HepG2 (cell line): ENCODE measurements around the gene ENTHD1. TPM values are rescaled to one million over a fixed set of nuclear protein-coding genes. Genes with fewer than 3 reads are reported as not detected.

Experiments used
- ATAC-seq: fragments of 200-7000 bp; cut with Tn5 transposase; 3 replicates; pipeline ENCODE4 v1.9.1; 2020; ENCODE audit warnings: mild to moderate bottlenecking, moderate library complexity
- BruUV-seq: library from RNA; stranded (reverse); fragments of 400-500 nt; replicated peaks from 2 replicates; lab custom pipeline; 2021; lab: Mats Ljungman, UMichigan
- CTCF ChIA-PET: fragments of 300-600 bp; formaldehyde crosslinking; extraction: SDS; loops from one replicate; lab custom pipeline; 2021; ENCODE audit warnings: low total read pairs, inconsistent platforms, low intra/inter-chr PET ratio; lab: Yijun Ruan, JAX
- POLR2A ChIA-PET: fragments of 350-600 bp; sonication (Branson Sonifier 250); formaldehyde crosslinking; loops from one replicate; lab custom pipeline; 2020; ENCODE audit warnings: antibody characterized with exemption, inconsistent platforms; lab: Yijun Ruan, JAX
- DNase-seq: peaks from one replicate; pipeline ENCODE4 v3.0.0-alpha.2; 2015; ENCODE audit warnings: low spot score
- FAIRE-seq: peaks from 3 replicates; lab custom pipeline; 2011; peaks lifted over from hg19 to GRCh38; lab: Jason Lieb, UNC
- H2AFZ ChIP-seq: one replicate; pipeline ENCODE4 v1.6.1; 2011; ENCODE audit warnings: low read length, inconsistent platforms
- H3K27ac ChIP-seq: fragments of 300-600 bp; 3 replicates; pipeline ENCODE4 v1.8.0; 2011; ENCODE audit warnings: mixed run types, mild to moderate bottlenecking, mixed read lengths, low read length, inconsistent platforms; ENCODE audit not compliant: insufficient read depth; ENCODE audit errors: extremely low read length
- H3K27me3 ChIP-seq, 2 experiments: fragments of 200-600 bp in 1 of 2; 2 replicates in 1 of 2; 3 replicates in 1 of 2; pipeline versions ENCODE4 v1.6.0 to v1.8.0; 2011; ENCODE audit warnings: low read length in 2 of 2, mild to moderate bottlenecking in 2 of 2, moderate library complexity in 2 of 2, inconsistent platforms in 1 of 2; ENCODE audit not compliant: insufficient read depth in 2 of 2, control insufficient read depth in 1 of 2
- H3K36me3 ChIP-seq, 2 experiments: fragments of 200-600 bp in 1 of 2; replicated peaks in 1 of 2; 2 replicates in 1 of 2; 3 replicates in 1 of 2; pipeline versions ENCODE4 v1.5.1 to v1.8.0; 2011; ENCODE audit warnings: low read length in 2 of 2, inconsistent platforms in 1 of 2; ENCODE audit not compliant: insufficient read depth in 2 of 2, control insufficient read depth in 1 of 2
- H3K4me1 ChIP-seq: 2 replicates; pipeline ENCODE4 v1.5.1; 2012; ENCODE audit warnings: low read length, inconsistent platforms; ENCODE audit not compliant: insufficient read depth
- H3K4me2 ChIP-seq: 2 replicates; pipeline ENCODE4 v1.6.0; 2011; ENCODE audit warnings: low read depth, low read length, inconsistent platforms
- H3K4me3 ChIP-seq, 3 experiments: fragments of 200-600 bp in 1 of 3; sonication (generic), shearing (Covaris generic) in 1 of 3; replicated peaks in 1 of 3; 2 replicates each; pipeline ENCODE4 v1.5.1; 2011 to 2016; ENCODE audit warnings: low read length in 3 of 3, inconsistent platforms in 2 of 3, low read depth in 2 of 3, mild to moderate bottlenecking in 2 of 3, control low read depth in 1 of 3, mixed read lengths in 1 of 3; ENCODE audit not compliant: insufficient read depth in 1 of 3
- H3K79me2 ChIP-seq: one replicate; pipeline ENCODE4 v1.6.1; 2011; ENCODE audit warnings: low read length, inconsistent platforms; ENCODE audit not compliant: insufficient read depth
- H3K9ac ChIP-seq: 2 replicates; pipeline ENCODE4 v1.6.0; 2011; ENCODE audit warnings: mild to moderate bottlenecking, low read depth, low read length, inconsistent platforms; ENCODE audit not compliant: insufficient read depth
- H3K9me3 ChIP-seq: 2 replicates; pipeline ENCODE4 v1.5.1; 2012; ENCODE audit warnings: mild to moderate bottlenecking, low read length
- H4K20me1 ChIP-seq: 2 replicates; pipeline ENCODE4 v1.6.0; 2011; ENCODE audit warnings: inconsistent platforms, mild to moderate bottlenecking, low read length, moderate library complexity; ENCODE audit not compliant: insufficient read depth
- BCL6 ChIP-seq: IDR thresholded peaks from 2 replicates; pipeline ENCODE4 v1.6.1; 2016; ENCODE audit warnings: missing genetic modification reagents, missing compliant biosample characterization
- FIP1L1 ChIP-seq: fragments of 200-400 bp; formaldehyde crosslinking; IDR thresholded peaks from 2 replicates; pipeline ENCODE4 v1.6.1; 2018; ENCODE audit warnings: low read depth, mild to moderate bottlenecking, low read length, moderate library complexity, borderline replicate concordance; ENCODE audit not compliant: insufficient read depth
- KMT2A ChIP-seq: sonication (generic); formaldehyde crosslinking; IDR thresholded peaks from 2 replicates; pipeline ENCODE4 v1.4.0; 2020; ENCODE audit warnings: missing genetic modification reagents
- LRRFIP1 ChIP-seq: sonication (generic); formaldehyde crosslinking; conservative IDR thresholded peaks from 2 replicates; pipeline ENCODE4 v1.4.0; 2020; ENCODE audit warnings: missing genetic modification reagents
- MTF2 ChIP-seq: sonication (generic); formaldehyde crosslinking; IDR thresholded peaks from 2 replicates; pipeline ENCODE4 v1.5.0; 2020; ENCODE audit warnings: missing genetic modification reagents, borderline replicate concordance
- NFRKB ChIP-seq: fragments of 450-650 bp; IDR thresholded peaks from 2 replicates; pipeline ENCODE4 v1.6.1; 2017
- PAWR ChIP-seq: sonication (generic); formaldehyde crosslinking; IDR thresholded peaks from 2 replicates; pipeline ENCODE4 v1.4.0; 2020; ENCODE audit warnings: missing genetic modification reagents, mild to moderate bottlenecking, borderline replicate concordance
- ZBTB7B ChIP-seq: sonication (generic); formaldehyde crosslinking; IDR thresholded peaks from 2 replicates; pipeline ENCODE4 v1.4.0; 2020; ENCODE audit warnings: missing genetic modification reagents
- ZBTB8A ChIP-seq: sonication (generic); formaldehyde crosslinking; IDR thresholded peaks from 2 replicates; pipeline ENCODE4 v1.4.0; 2020; ENCODE audit warnings: mild to moderate bottlenecking, low read depth, missing genetic modification reagents, borderline replicate concordance
- ZNF33B ChIP-seq: sonication (generic); formaldehyde crosslinking; IDR thresholded peaks from 2 replicates; pipeline ENCODE4 v1.5.1; 2020; ENCODE audit warnings: mild to moderate bottlenecking, missing genetic modification reagents
- ZNF547 ChIP-seq: sonication (generic); formaldehyde crosslinking; IDR thresholded peaks from 2 replicates; pipeline ENCODE4 v1.5.1; 2020; ENCODE audit warnings: mild to moderate bottlenecking, missing genetic modification reagents
- ZNF83 ChIP-seq: sonication (generic); formaldehyde crosslinking; IDR thresholded peaks from 2 replicates; pipeline ENCODE4 v1.4.0; 2020; ENCODE audit warnings: missing genetic modification reagents, mild to moderate bottlenecking, borderline replicate concordance
- ZNF841 ChIP-seq: sonication (generic); formaldehyde crosslinking; IDR thresholded peaks from 2 replicates; pipeline ENCODE4 v1.8.1; 2023; ENCODE audit warnings: missing genetic modification reagents, borderline replicate concordance
- ZNF878 ChIP-seq: sonication (generic); formaldehyde crosslinking; IDR thresholded peaks from 2 replicates; pipeline ENCODE4 v1.8.1; 2023; ENCODE audit warnings: mild to moderate bottlenecking, missing genetic modification reagents, moderate library complexity
- WGBS: methylation state at CpG from one replicate; pipeline ENCODE4 v1.1.6; 2017; ENCODE audit warnings: low lambda C conversion rate; 5-methylcytosine and 5-hydroxymethylcytosine counted together
- in situ Hi-C: cut with HindIII; loops from 2 replicates; pipeline ENCODE4 v1.10.0; 2017; ENCODE audit warnings: low pct_unique_long_range_greater_than_20kb; ENCODE audit not compliant: extremely low pct_ligation_motif_present
- intact Hi-C: fragments of 100-400 bp; cut with micrococcal nuclease; formaldehyde crosslinking; loops from one replicate; pipeline ENCODE4 v1.10.0; 2022; ENCODE audit not compliant: unreplicated experiment
- polyA plus RNA-seq, 8 experiments: library from polyadenylated mRNA; depleted of rRNA in 3 of 8; stranded (reverse) in 7 of 8; unstranded in 1 of 8; fragments of >200 nt; fragmentation: Illumina TruSeq in 4 of 8; extraction: Trizol in 4 of 8; gene quantifications; 2 replicates each; pipeline versions ENCODE4 v1.2.1 to v1.2.3, GENCODE V29; 2011 to 2016; ENCODE audit warnings: low read depth in 4 of 8, missing spikeins in 1 of 8, mixed read lengths in 1 of 8; ENCODE audit not compliant: insufficient read depth in 1 of 8
- total RNA-seq, 5 experiments: library from RNA; depleted of rRNA; stranded (reverse); fragments of >200 nt; fragmentation: Illumina TruSeq; extraction: Trizol; gene quantifications; 2 replicates each; pipeline ENCODE4 v1.2.3, GENCODE V29; 2016; ENCODE audit warnings: low read depth in 1 of 5

ENTHD1 gene
- total and polyA plus RNA-seq, 2 of the 13 experiments (the other 11 are each of a cell fraction or from before 2014, with no cell fraction given): not detected

- H3K36me3 ChIP-seq: no peaks in the 10 kb centered on the region
- 3% methylated on average over 4 of the region's 4 CpGs for whole genome bisulfite sequencing
- H3K4me2 ChIP-seq: no peak overlapping the region
- ATAC-seq: no peak
- POLR2A ChIA-PET: no interaction called here
- no peak for DNase-seq
- no peaks in the 10 kb centered on the region for H3K4me1 ChIP-seq
- CTCF ChIA-PET: no interaction called here
- H2AFZ ChIP-seq: no peak overlapping the region
- no peak for FAIRE-seq
- H3K79me2 ChIP-seq: no peaks in the 10 kb centered on the region
- peaks cover 0 to 5% of the 10 kb centered on the region in 2 experiments; a peak in 1 of 5 replicates for H3K27me3 ChIP-seq
- in situ Hi-C loops (no loop called here), intact Hi-C loops (no loop called here)
- H3K9ac ChIP-seq: no peak overlapping the region
- TF ChIP-seq BCL6 (CRISPR knock-in tag) (no peak), ZNF83 (no peak), ZNF547 (no peak), MTF2 (CRISPR knock-in tag) (no peak), FIP1L1 (no peak), ZBTB8A (CRISPR knock-in tag) (no peak), ZNF878 (no peak), NFRKB (no peak), ZNF841 (no peak), ZNF33B (CRISPR knock-in tag) (no peak), LRRFIP1 (CRISPR knock-in tag) (no peak), KMT2A (CRISPR knock-in tag) (no peak), PAWR (CRISPR knock-in tag) (no peak), ZBTB7B (CRISPR knock-in tag) (no peak)
- no peaks in the 10 kb centered on the region for H4K20me1 ChIP-seq
- H3K4me3 ChIP-seq: no peak overlapping the region
- H3K27ac ChIP-seq: no peak overlapping the region
- H3K9me3 ChIP-seq: no peaks in the 10 kb centered on the region
- no TSS peak for BruUV-seq
Measured at GRCh38 chr22:39820256-39820655, 73.3 kb downstream of the ENTHD1 start.
